Nephron (organoid): ENCODE data around the gene WNK2.

Experiments used
- H3K27ac Mint-ChIP-seq, 3 experiments: 2 replicates each; pipeline ENCODE4 v1.8.0; 2020; ENCODE audit warnings: mixed read lengths in 3 of 3, mild to moderate bottlenecking in 2 of 3, moderate library complexity in 1 of 3
- H3K27me3 Mint-ChIP-seq: 2 replicates; pipeline ENCODE4 v1.8.0; 2021; ENCODE audit warnings: low read depth, mild to moderate bottlenecking, moderate library complexity, mixed read lengths
- H3K36me3 Mint-ChIP-seq: 2 replicates; pipeline ENCODE4 v1.8.0; 2020; ENCODE audit warnings: low read depth, mixed read lengths
- H3K4me1 Mint-ChIP-seq: 2 replicates; pipeline ENCODE4 v1.8.0; 2020; ENCODE audit warnings: mixed read lengths
- H3K4me3 Mint-ChIP-seq, 3 experiments: 2 replicates each; pipeline ENCODE4 v1.8.0; 2020; ENCODE audit warnings: mild to moderate bottlenecking in 3 of 3, mixed read lengths in 3 of 3, moderate library complexity in 2 of 3
- H3K9me3 Mint-ChIP-seq: 2 replicates; pipeline ENCODE4 v1.8.0; 2020; ENCODE audit warnings: mixed read lengths
- CTCF ChIP-seq, 3 experiments: fragments of 200-600 bp; sonication (generic); IDR thresholded peaks; one replicate each; pipeline ENCODE4 v1.5.0; 2021; ENCODE audit warnings: antibody characterized with exemption in 3 of 3; ENCODE audit not compliant: unreplicated experiment in 3 of 3

The WNK2 gene

GRCh38 chr9:93280661-93281259 is 96.8 kb downstream of the WNK2 start:
- TF ChIP-seq CTCF (IDR thresholded peaks at IDR 0.05; ENCODE audit: unreplicated experiment in 3 of 3), result no peak
- H3K27ac Mint-ChIP-seq, result no peak overlapping the region
- H3K4me1 Mint-ChIP-seq, result no peaks in the 10 kb centered on the region
- H3K4me3 Mint-ChIP-seq, result no peak overlapping the region
- H3K9me3 Mint-ChIP-seq, result peaks cover 11% of the 10 kb centered on the region
- H3K36me3 Mint-ChIP-seq, result peaks cover 20% of the 10 kb centered on the region
- H3K27me3 Mint-ChIP-seq, result no peaks in the 10 kb centered on the region

GRCh38 chr9:93286252-93287188 is 102.6 kb downstream of the WNK2 start:
- H3K4me1 Mint-ChIP-seq, result peaks cover 11% of the 10 kb centered on the region
- peaks cover 11% of the 10 kb centered on the region for H3K9me3 Mint-ChIP-seq
- peaks cover 12% of the 10 kb centered on the region for H3K36me3 Mint-ChIP-seq
- TF ChIP-seq CTCF (IDR thresholded peaks at IDR 0.05; ENCODE audit: unreplicated experiment in 3 of 3), result no peak
- no peak overlapping the region for H3K4me3 Mint-ChIP-seq
- H3K27me3 Mint-ChIP-seq, result peaks cover 8% of the 10 kb centered on the region
- no peak overlapping the region for H3K27ac Mint-ChIP-seq

- Mint-ChIP-seq H3K36me3 (peaks cover 9% of the 10 kb centered on the region), H3K27me3 (peaks cover 8% of the 10 kb centered on the region), H3K27ac (no peak overlapping the region), H3K4me1 (peaks cover 11% of the 10 kb centered on the region), H3K4me3 (no peak overlapping the region), H3K9me3 (peaks cover 11% of the 10 kb centered on the region)
- TF ChIP-seq CTCF (IDR thresholded peaks at IDR 0.05; ENCODE audit: unreplicated experiment in 3 of 3), result no peak
Measured at GRCh38 chr9:93287189-93287552, 103.2 kb downstream of the WNK2 start.

GRCh38 chr9:93287593-93287992 is 103.7 kb downstream of the WNK2 start:
- H3K27ac Mint-ChIP-seq, result no peak overlapping the region
- H3K36me3 Mint-ChIP-seq, result peaks cover 8% of the 10 kb centered on the region
- peaks cover 8% of the 10 kb centered on the region for H3K27me3 Mint-ChIP-seq
- no peak for TF ChIP-seq CTCF (IDR thresholded peaks at IDR 0.05; ENCODE audit: unreplicated experiment in 3 of 3)
- peaks cover 11% of the 10 kb centered on the region for H3K9me3 Mint-ChIP-seq
- no peak overlapping the region for H3K4me3 Mint-ChIP-seq
- peaks cover 11% of the 10 kb centered on the region for H3K4me1 Mint-ChIP-seq

- Mint-ChIP-seq H3K27ac (no peak overlapping the region), H3K4me1 (peaks cover 11% of the 10 kb centered on the region), H3K4me3 (no peak overlapping the region), H3K36me3 (peaks cover 8% of the 10 kb centered on the region), H3K27me3 (peaks cover 8% of the 10 kb centered on the region), H3K9me3 (peaks cover 7% of the 10 kb centered on the region)
- no peak for TF ChIP-seq CTCF (IDR thresholded peaks at IDR 0.05; ENCODE audit: unreplicated experiment in 3 of 3)
Measured at GRCh38 chr9:93288341-93288740, 104.4 kb downstream of the WNK2 start.
